Measurements from ENCODE around the gene SLC9A9. TPM values are rescaled to one million over a fixed set of nuclear protein-coding genes. Genes with fewer than 3 reads are reported as not detected.

SLC9A9 gene
- total RNA-seq, 4 donors from 2014 or later = 1.1 to 15.9 (median 9.7) TPM

GRCh38 chr3:143601723-143602484, 246.4 kb downstream of the SLC9A9 start:
- no peaks in the 10 kb centered on the region for H3K27me3 ChIP-seq
- H3K9me3 ChIP-seq = no peaks in the 10 kb centered on the region
- TF ChIP-seq EP300 (IDR thresholded peaks at IDR 0.05; ENCODE audit: low read depth) (no peak), POLR2AphosphoS5 (IDR thresholded peaks at IDR 0.05) (no peak), POLR2A (IDR thresholded peaks at IDR 0.05) (no peak), CTCF (IDR thresholded peaks at IDR 0.05) (no peak)
- in situ Hi-C loops (cut with MboI; ENCODE audit: low pct_ligation_motif_present in 1 of 4, low pct_unique_long_range_greater_than_20kb in 1 of 4, low sequenced_read_pairs in 3 of 4) (no loop called here), intact Hi-C loops (cut with DNase I; ENCODE audit: low total_unique reads) (no loop called here)
- H3K36me3 ChIP-seq = no peaks in the 10 kb centered on the region
- no peak overlapping the region for H3K4me3 ChIP-seq
- H3K27ac ChIP-seq = no peak overlapping the region
- H3K4me1 ChIP-seq = peaks cover 0 to 7% (median 0%) of the 10 kb centered on the region in 4 donors
- 76 to 80% methylated on average over 6 of the region's 6 CpGs for WGBS, 2 donors (ENCODE audit: low coverage in 1 of 2)
- no peak for DNase-seq

GRCh38 chr3:143600756-143601718, 247.2 kb downstream of the SLC9A9 start:
- no peak for DNase-seq
- no peaks in the 10 kb centered on the region for H3K27me3 ChIP-seq
- no peaks in the 10 kb centered on the region for H3K36me3 ChIP-seq
- H3K4me3 ChIP-seq = no peak overlapping the region
- WGBS, 2 donors (ENCODE audit: low coverage in 1 of 2) = 85 to 94% methylated on average over 4 of the region's 4 CpGs
- TF ChIP-seq POLR2AphosphoS5 (IDR thresholded peaks at IDR 0.05) (no peak), POLR2A (IDR thresholded peaks at IDR 0.05) (no peak), CTCF (IDR thresholded peaks at IDR 0.05) (no peak), EP300 (IDR thresholded peaks at IDR 0.05; ENCODE audit: low read depth) (no peak)
- peaks cover 0 to 7% (median 0%) of the 10 kb centered on the region in 4 donors for H3K4me1 ChIP-seq
- no peaks in the 10 kb centered on the region for H3K9me3 ChIP-seq
- intact Hi-C loops (cut with DNase I; ENCODE audit: low total_unique reads) = no loop called here
- in situ Hi-C loops (cut with MboI; ENCODE audit: low pct_ligation_motif_present in 1 of 4, low pct_unique_long_range_greater_than_20kb in 1 of 4, low sequenced_read_pairs in 3 of 4) = no loop called here
- no peak overlapping the region for H3K27ac ChIP-seq

- intact Hi-C loops (cut with DNase I; ENCODE audit: low total_unique reads) = no loop called here
These were observed 250.3 kb downstream of the SLC9A9 start for GRCh38 chr3:143597774-143598652.

More at GRCh38 chr3:143597774-143598652, 250.3 kb downstream of the SLC9A9 start:
- TF ChIP-seq EP300 (IDR thresholded peaks at IDR 0.05; ENCODE audit: low read depth) = no peak
- no peak for TF ChIP-seq CTCF (IDR thresholded peaks at IDR 0.05)
- no peak for TF ChIP-seq POLR2A (IDR thresholded peaks at IDR 0.05)
- no peak for TF ChIP-seq POLR2AphosphoS5 (IDR thresholded peaks at IDR 0.05)
- Histone ChIP-seq H3K27me3 (no peaks in the 10 kb centered on the region), H3K4me3 (no peak overlapping the region), H3K27ac (no peak overlapping the region), H3K4me1 (peaks cover 0 to 30% (median 11%) of the 10 kb centered on the region in 4 donors), H3K9me3 (no peaks in the 10 kb centered on the region), H3K36me3 (no peaks in the 10 kb centered on the region)
- no peak for DNase-seq
- 83 to 87% methylated on average over 17 of the region's 17 CpGs for WGBS, 2 donors (ENCODE audit: low coverage in 1 of 2)
- in situ Hi-C loops (cut with MboI; ENCODE audit: low pct_ligation_motif_present in 1 of 4, low pct_unique_long_range_greater_than_20kb in 1 of 4, low sequenced_read_pairs in 3 of 4) = no loop called here

Data from transverse colon (tissue), 4 donors.